HG03354 (cell line): Measurements from ENCODE around the gene BCR.
A peak's percentile ranks its signal among the peaks of the same experiment; 100 is the strongest.
"Not testable (repeated sequence)": the region's sequence is repeated elsewhere in the genome, so short reads cannot be mapped to it uniquely, and the experiment has no call there.

Experiments
- ATAC-seq: cut with Tn5 transposase; IDR thresholded peaks from one replicate; pipeline ENCODE4 v1.9.1; 2021; ENCODE audit warnings: mild to moderate bottlenecking; ENCODE audit not compliant: unreplicated experiment, poor library complexity, severe bottlenecking

The BCR gene

GRCh38 chr22:23180301-23180892 is at the start of gene BCR:
TSS of gene BCR (plus strand) at chr22:23180509. CDS start at chr22:23180961, 452 bp downstream.
- ATAC-seq: no peak

GRCh38 chr22:23130697-23131096 is 49.6 kb upstream of the BCR start:
- no peak for ATAC-seq

GRCh38 chr22:23131931-23132330 is 48.4 kb upstream of the BCR start:
- ATAC-seq: no peak

GRCh38 chr22:23132376-23133091 is 47.8 kb upstream of the BCR start:
- no peak for ATAC-seq

- ATAC-seq: no peak
These were observed 46.4 kb upstream of the BCR start for GRCh38 chr22:23133922-23134321.

GRCh38 chr22:23136991-23137390 is 43.3 kb upstream of the BCR start:
- not testable (repeated sequence) for ATAC-seq

GRCh38 chr22:23137468-23137867 is 42.8 kb upstream of the BCR start:
- ATAC-seq: no peak

GRCh38 chr22:23137905-23138561 is 42.3 kb upstream of the BCR start:
- ATAC-seq: peak; percentile 37

GRCh38 chr22:23138584-23139435 is 41.5 kb upstream of the BCR start:
- no peak for ATAC-seq

- ATAC-seq: no peak
These were observed 39.9 kb upstream of the BCR start for GRCh38 chr22:23140385-23140784.

GRCh38 chr22:23142546-23143105 is 37.7 kb upstream of the BCR start:
- no peak for ATAC-seq

GRCh38 chr22:23143119-23143518 is 37.2 kb upstream of the BCR start:
- no peak for ATAC-seq

GRCh38 chr22:23144432-23144831 is 35.9 kb upstream of the BCR start:
- no peak for ATAC-seq

GRCh38 chr22:23144932-23145877 is 35.1 kb upstream of the BCR start, which contains the start of gene RAB36:
TSS of gene RAB36 (plus strand) at chr22:23145477. CDS start at chr22:23146617, 1,140 bp downstream.
- peak; percentile 45 for ATAC-seq

GRCh38 chr22:23145878-23146470 is 34.3 kb upstream of the BCR start:
- no peak for ATAC-seq

GRCh38 chr22:23146478-23147205 is 33.7 kb upstream of the BCR start:
- no peak for ATAC-seq

GRCh38 chr22:23147617-23148387 is 32.5 kb upstream of the BCR start:
- no peak for ATAC-seq
